ENCODE data around the gene SLC15A4. TPM values are rescaled to one million over a fixed set of nuclear protein-coding genes. Genes with fewer than 3 reads are reported as not detected.

Gene SLC15A4
- total and polyA plus RNA-seq, 2 donors (not counting 3 experiments of a cell fraction or from before 2014, with no cell fraction given): 19.6 to 24.5 TPM

DNA sequence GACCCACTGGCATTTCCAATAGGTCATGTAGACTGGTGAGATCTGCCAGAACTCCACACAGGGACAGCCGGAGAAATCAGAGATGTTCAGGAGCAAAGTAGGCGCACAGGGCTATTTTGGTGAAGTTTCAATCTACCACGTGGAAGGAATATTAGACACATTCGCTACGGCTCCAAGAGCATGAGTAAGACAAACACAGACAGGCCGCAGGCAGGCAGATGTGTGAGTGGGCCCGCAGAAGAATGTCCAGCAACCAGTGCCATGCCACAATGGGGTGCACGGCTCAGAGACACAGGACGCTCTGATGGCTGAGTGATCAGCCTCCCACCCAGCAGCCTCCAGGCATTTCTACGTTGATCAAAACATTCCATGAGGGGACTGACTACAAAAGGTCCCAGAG lies 10.4 kb downstream of the SLC15A4 start:
- no peak overlapping the region for H3K4me2 ChIP-seq (ENCODE audit: insufficient read depth, low read length)
- no peak for FAIRE-seq
- peaks cover 1% of the 10 kb centered on the region for H3K4me1 ChIP-seq (ENCODE audit: control insufficient read depth, extremely low read depth, insufficient read depth, low read length)
- H3K9me1 ChIP-seq (replicated peaks; ENCODE audit: control insufficient read depth, extremely low read depth, insufficient read depth, low read length): no peaks in the 10 kb centered on the region
- H3K27ac ChIP-seq (ENCODE audit: insufficient read depth, low read depth, low read length): no peak overlapping the region
- TF ChIP-seq MYC (IDR thresholded peaks at IDR 0.05; ENCODE audit: low read depth, low read length) (no peak), FOS (IDR thresholded peaks at IDR 0.05; ENCODE audit: borderline replicate concordance, insufficient read depth, low read length) (no peak), CTCF (IDR thresholded peaks at IDR 0.05; ENCODE audit: extremely low read depth in 1 of 2, insufficient read depth in 1 of 2, low read depth in 1 of 2, low read length in 2 of 2) (no peak), EZH2 (IDR thresholded peaks at IDR 0.05; ENCODE audit: borderline replicate concordance, low read depth, low read length, severe bottlenecking) (no peak), POLR2A (IDR thresholded peaks at IDR 0.05; ENCODE audit: low read depth, low read length) (no peak), POLR2AphosphoS5 (IDR thresholded peaks at IDR 0.05; ENCODE audit: insufficient read depth, low read depth, low read length) (no peak), MAX (IDR thresholded peaks at IDR 0.05; ENCODE audit: insufficient read depth, insufficient read length) (no peak), GATA2 (IDR thresholded peaks at IDR 0.05; ENCODE audit: insufficient read depth, insufficient read length, low read depth, low read length) (no peak), JUN (IDR thresholded peaks at IDR 0.05; ENCODE audit: borderline replicate concordance, insufficient read depth, insufficient read length, low read depth) (no peak)
- intact Hi-C loops (cut with micrococcal nuclease) (no loop called here), dilution Hi-C loops (cut with MboI; ENCODE audit: extremely low pct_ligation_motif_present, low sequenced_read_pairs) (no loop called here)
- H3K9me3 ChIP-seq (replicated peaks; ENCODE audit: control insufficient read depth, insufficient read depth, low read length): no peaks in the 10 kb centered on the region
- H2AFZ ChIP-seq (ENCODE audit: low read depth, low read length): no peak overlapping the region
- H3K4me3 ChIP-seq (replicated peaks in 1 of 3; ENCODE audit: insufficient read depth in 1 of 3, low read depth in 1 of 3, low read length in 3 of 3): no peak overlapping the region
- no TSS peak for BruUV-seq (replicated peaks)
- no peaks in the 10 kb centered on the region for H3K27me3 ChIP-seq (ENCODE audit: control insufficient read depth in 2 of 2, insufficient read depth in 2 of 2, low read length in 2 of 2)
- no peak for DNase-seq (ENCODE audit: low read depth, low spot score)
- no peak overlapping the region for H3K9ac ChIP-seq (replicated peaks; ENCODE audit: extremely low read depth, insufficient read depth, low read length)
- CTCF ChIA-PET: no interaction called here
- H3K79me2 ChIP-seq (ENCODE audit: control insufficient read depth, insufficient read depth, low read length): peaks cover 78% of the 10 kb centered on the region
- POLR2A ChIA-PET: no interaction called here
- H3K36me3 ChIP-seq (ENCODE audit: control insufficient read depth in 2 of 2, extremely low read depth in 1 of 2, insufficient read depth in 2 of 2, low read length in 2 of 2): peaks cover 2 to 15% of the 10 kb centered on the region in 2 experiments
- H4K20me1 ChIP-seq (replicated peaks; ENCODE audit: control insufficient read depth, extremely low read depth, insufficient read depth, low read length): peaks cover 4% of the 10 kb centered on the region

Measured in endothelial cell of umbilical vein (primary cell).